ENCODE data around the gene JARID2.

Gene JARID2

GRCh38 chr6:15427331-15428070, 181.6 kb downstream of the JARID2 start:
- DNase-seq = no peak

GRCh38 chr6:15429141-15430110, 183.6 kb downstream of the JARID2 start:
- no peak for DNase-seq

- DNase-seq = no peak
Observed at GRCh38 chr6:15430186-15430585, 184.3 kb downstream of the JARID2 start.

GRCh38 chr6:15430931-15431405, 185.1 kb downstream of the JARID2 start:
- DNase-seq = no peak

- no peak for DNase-seq
Observed at GRCh38 chr6:15431762-15432483, 186.1 kb downstream of the JARID2 start.

GRCh38 chr6:15433511-15433861, 187.6 kb downstream of the JARID2 start:
- no peak for DNase-seq

GRCh38 chr6:15434263-15434662, 188.4 kb downstream of the JARID2 start:
- DNase-seq = no peak

GRCh38 chr6:15434823-15435380, 189.0 kb downstream of the JARID2 start:
- DNase-seq = no peak

GRCh38 chr6:15435468-15435867, 189.6 kb downstream of the JARID2 start:
- no peak for DNase-seq

- no peak for DNase-seq
Observed at GRCh38 chr6:15436451-15436850, 190.6 kb downstream of the JARID2 start.

- no peak for DNase-seq
Observed at GRCh38 chr6:15437090-15437635, 191.3 kb downstream of the JARID2 start.

- DNase-seq = no peak
Observed at GRCh38 chr6:15439410-15440025, 193.6 kb downstream of the JARID2 start.

- no peak for DNase-seq
Observed at GRCh38 chr6:15440040-15440439, 194.2 kb downstream of the JARID2 start.

- peak; percentile 75 for DNase-seq
Observed at GRCh38 chr6:15441215-15441868, 195.5 kb downstream of the JARID2 start.

GRCh38 chr6:15441981-15442380, 196.1 kb downstream of the JARID2 start:
- no peak for DNase-seq

GRCh38 chr6:15442467-15442866, 196.6 kb downstream of the JARID2 start:
- DNase-seq = no peak

- no peak for DNase-seq
Observed at GRCh38 chr6:15443119-15443830, 197.4 kb downstream of the JARID2 start.

GRCh38 chr6:15444081-15444731, 198.3 kb downstream of the JARID2 start:
- DNase-seq = no peak

- peak; percentile 81 for DNase-seq
Observed at GRCh38 chr6:15444881-15445280, 199.0 kb downstream of the JARID2 start.

- DNase-seq = no peak
Observed at GRCh38 chr6:15447546-15448267, 201.8 kb downstream of the JARID2 start.
